Heart left ventricle (tissue), 13 donors: Measurements from ENCODE around the gene SLC23A2.

Source experiments
- CTCF ChIP-seq, 12 donors: fragments of 200-600 bp; sonication (generic) in 4 of 12; IDR thresholded peaks; one replicate each; pipeline versions ENCODE4 v1.5.0 to v1.8.0; 2018 to 2022; ENCODE audit warnings: antibody characterized with exemption in 12 of 12, mild to moderate bottlenecking in 5 of 12
- POLR2A ChIP-seq, 2 donors: fragments of 450-650 bp; IDR thresholded peaks; one replicate each; pipeline ENCODE4 v1.6.1; 2017; ENCODE audit warnings: antibody characterized with exemption in 2 of 2, mild to moderate bottlenecking in 2 of 2, moderate library complexity in 2 of 2
- donor health status: ischemic (EF 13 %, LVEDD 7.1; RV severe dilation, severe dysfunction).
- donor health status: DM: no; HTN: yes; CAD: no.
- donor health status: DM: no; HTN: no; CAD: no.
- donor health status: ischemic (EF 25% LVEDD 6.9; RV normal size, moderate dysfunction).
- donor health status: ischemic (EF 25% LVEDD 5.7; RV mildly dilated, moderate dysfunction).
- donor health status: ischemic (EF 35%, LVEDD 5.7; RV mildly dilated, moderate dysfunction).
- donor health status: nonischemic (EF 11% LVEDD 7.7; RV severe dilation, severe dysfunction).
- donor health status: DM: yes; HTN: yes; CAD: no.
- donor health status: PGD.
- donor health status: ischemic (EF 29% LVEDD 5.4; RV normal size, mild dysfunction).
- donor health status: nonischemic (EF 23%, LVEDD 6.1; RV moderate dilation, normal function).

DNA sequence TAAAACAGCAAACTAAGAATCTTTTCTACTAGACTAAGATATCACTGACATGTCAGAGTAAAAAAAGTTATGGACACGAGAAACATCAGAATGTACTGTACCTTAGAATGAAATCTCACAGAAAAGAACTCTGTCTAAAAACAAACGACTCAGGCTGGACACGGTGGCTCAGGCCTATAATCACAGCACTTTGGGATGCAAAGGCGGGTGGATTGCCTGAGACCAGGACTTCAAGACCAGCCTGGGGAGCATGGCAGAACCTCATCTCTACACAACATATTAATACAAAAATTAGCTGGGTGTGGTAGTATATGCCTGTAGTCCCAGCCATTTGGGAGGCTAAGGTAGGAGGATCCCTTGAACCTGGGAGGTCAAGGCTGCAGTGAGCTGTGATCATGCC, 157.0 kb downstream of the SLC23A2 start:
- TF ChIP-seq CTCF (IDR thresholded peaks at IDR 0.05) (no peak), POLR2A (IDR thresholded peaks at IDR 0.05) (no peak)
